ENCODE data around the gene SLC45A1.
"Not testable (repeated sequence)": the region's sequence is repeated elsewhere in the genome, so short reads cannot be mapped to it uniquely, and the experiment has no call there.

The SLC45A1 gene

GRCh38 chr1:8367571-8368194, 49.8 kb downstream of the SLC45A1 start:
- no peak for DNase-seq (ENCODE audit: low read depth)

- no peak for DNase-seq (ENCODE audit: low read depth)
These were observed 51.2 kb downstream of the SLC45A1 start for GRCh38 chr1:8368956-8369639.

GRCh38 chr1:8370046-8370881, 52.4 kb downstream of the SLC45A1 start:
- peak; percentile 32 for DNase-seq (ENCODE audit: low read depth)

GRCh38 chr1:8370905-8371315, 53.0 kb downstream of the SLC45A1 start:
- DNase-seq (ENCODE audit: low read depth): peak; percentile 67

GRCh38 chr1:8371372-8371991, 53.6 kb downstream of the SLC45A1 start:
- no peak for DNase-seq (ENCODE audit: low read depth)

- no peak for DNase-seq (ENCODE audit: low read depth)
These were observed 55.2 kb downstream of the SLC45A1 start for GRCh38 chr1:8373125-8373524.

GRCh38 chr1:8373581-8374241, 55.8 kb downstream of the SLC45A1 start:
- DNase-seq (ENCODE audit: low read depth): peak; percentile 86

GRCh38 chr1:8374356-8374755, 56.4 kb downstream of the SLC45A1 start:
- no peak for DNase-seq (ENCODE audit: low read depth)

GRCh38 chr1:8374812-8375211, 56.9 kb downstream of the SLC45A1 start:
- DNase-seq (ENCODE audit: low read depth): peak; percentile 57

- no peak for DNase-seq (ENCODE audit: low read depth)
These were observed 58.5 kb downstream of the SLC45A1 start for GRCh38 chr1:8376358-8376840.

GRCh38 chr1:8377271-8377981, 59.5 kb downstream of the SLC45A1 start:
- no peak for DNase-seq (ENCODE audit: low read depth)

- DNase-seq (ENCODE audit: low read depth): peak; percentile 48
These were observed 60.3 kb downstream of the SLC45A1 start for GRCh38 chr1:8378178-8378577.

- DNase-seq (ENCODE audit: low read depth): no peak
These were observed 61.1 kb downstream of the SLC45A1 start for GRCh38 chr1:8378981-8379470.

- no peak for DNase-seq (ENCODE audit: low read depth)
These were observed 61.7 kb downstream of the SLC45A1 start for GRCh38 chr1:8379513-8380186.

- not testable (repeated sequence) for DNase-seq (ENCODE audit: low read depth)
These were observed 62.4 kb downstream of the SLC45A1 start for GRCh38 chr1:8380310-8380709.

GRCh38 chr1:8381618-8382017, 63.7 kb downstream of the SLC45A1 start:
- peak; percentile 25 for DNase-seq (ENCODE audit: low read depth)

- peak; percentile 56 for DNase-seq (ENCODE audit: low read depth)
These were observed 64.2 kb downstream of the SLC45A1 start for GRCh38 chr1:8382051-8382505.

GRCh38 chr1:8382608-8383505, 64.9 kb downstream of the SLC45A1 start:
- no peak for DNase-seq (ENCODE audit: low read depth)

- peak; percentile 49 for DNase-seq (ENCODE audit: low read depth)
These were observed 66.2 kb downstream of the SLC45A1 start for GRCh38 chr1:8384088-8384487.

Measured in EH (cell line).